ENCODE results near the gene STK33.

STK33 gene

DNA sequence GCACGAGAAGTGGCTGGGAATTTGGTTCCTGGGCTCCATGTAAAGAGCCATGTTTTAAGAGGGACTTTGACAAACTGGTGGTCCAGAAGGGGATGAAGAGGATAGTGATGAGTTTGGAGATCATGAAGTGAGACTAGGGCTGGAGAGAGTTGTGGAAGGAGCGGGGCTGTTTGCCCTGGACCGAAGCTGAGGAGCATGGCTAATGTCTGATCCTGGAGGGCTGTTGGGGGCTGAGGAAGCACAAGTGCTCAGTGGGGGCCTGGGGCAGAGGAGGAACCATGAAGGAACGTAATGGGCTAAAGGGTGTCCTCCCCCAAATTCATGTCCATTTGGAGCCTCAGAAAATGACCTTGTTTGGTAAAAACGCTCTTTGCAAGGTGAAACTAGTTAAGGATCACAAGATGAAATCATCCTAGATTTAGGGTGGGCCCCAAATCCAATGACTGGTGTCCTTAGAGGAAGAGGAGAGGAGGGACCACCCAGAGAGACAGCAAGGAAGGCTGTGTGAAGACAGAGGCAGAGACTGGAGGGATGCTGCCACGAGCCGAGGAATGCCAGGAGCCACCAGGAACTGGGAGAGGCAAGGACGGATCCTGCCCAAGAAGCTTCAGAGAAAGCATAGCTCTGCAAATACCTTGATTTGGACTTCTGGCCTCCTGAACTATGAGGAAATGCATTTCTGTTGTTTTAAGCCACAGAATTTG lies 223.1 kb downstream of the STK33 start:
- no peak for DNase-seq

- no peak for DNase-seq
These were observed 224.3 kb downstream of the STK33 start for GRCh38 chr11:8369592-8370205.

DNA sequence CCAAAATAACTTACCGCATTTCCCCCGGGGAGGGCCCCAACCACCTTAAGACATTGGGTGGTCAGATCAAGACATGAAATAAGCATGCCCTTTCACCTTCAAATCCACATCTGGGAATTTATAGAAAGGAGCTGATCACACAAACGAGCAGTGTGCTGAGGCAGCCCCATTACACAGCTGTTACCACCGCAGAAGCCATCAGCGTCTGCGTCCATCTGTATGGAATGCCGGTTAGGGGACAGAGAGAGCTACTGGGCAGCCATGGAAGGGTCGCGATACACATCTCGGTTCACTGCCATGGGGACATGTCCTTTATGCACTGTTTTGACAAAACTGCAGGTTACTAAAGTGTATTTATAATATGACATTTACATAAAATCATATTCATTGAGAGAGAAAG lies 225.3 kb downstream of the STK33 start:
- no peak for DNase-seq

DNA sequence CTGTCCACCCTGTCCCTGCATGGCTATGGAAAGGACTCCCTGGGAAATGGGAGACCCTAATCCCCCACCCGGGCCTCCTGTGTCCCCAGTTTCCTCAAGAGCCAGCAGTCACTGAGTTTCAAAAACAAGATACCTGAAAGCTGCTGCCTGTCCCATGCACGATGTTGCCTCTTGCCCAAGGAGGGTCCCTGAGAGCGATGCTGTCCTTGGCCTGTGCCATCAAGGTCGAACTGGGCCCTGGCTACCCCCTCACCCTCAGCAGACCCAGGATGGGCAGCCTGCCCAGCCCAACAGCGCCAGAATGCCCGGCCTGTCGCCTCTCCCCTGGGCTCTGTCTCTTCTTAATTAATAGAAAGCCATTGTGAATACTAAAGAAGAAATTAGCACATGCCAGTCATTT lies 225.8 kb downstream of the STK33 start:
- no peak for DNase-seq

- DNase-seq, result no peak
These were observed 227.7 kb downstream of the STK33 start for GRCh38 chr11:8366316-8366715.

GRCh38 chr11:8365216-8365941 lies 228.6 kb downstream of the STK33 start:
- no peak for DNase-seq

DNA sequence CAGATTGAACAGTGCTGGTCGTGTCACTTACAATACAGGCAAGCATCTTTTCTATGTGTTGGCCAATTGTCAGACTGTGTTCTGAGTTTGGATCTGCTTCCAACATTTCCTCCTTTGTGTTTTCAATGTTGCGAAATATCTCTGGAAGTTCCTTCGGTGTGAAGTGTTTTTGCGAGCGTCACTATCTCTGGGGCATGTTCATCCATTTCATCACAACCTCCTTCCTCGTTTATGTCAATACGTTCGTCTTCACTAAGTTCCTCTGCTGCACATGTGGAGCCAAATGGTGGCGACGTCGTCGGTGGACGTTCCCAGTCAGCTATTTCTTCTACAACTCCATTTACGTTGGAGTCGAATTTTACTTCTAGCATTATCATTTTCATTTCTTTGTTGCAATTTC lies 230.1 kb downstream of the STK33 start:
- no peak for DNase-seq

- DNase-seq, result no peak
These were observed 231.1 kb downstream of the STK33 start for GRCh38 chr11:8362899-8363298.

DNA sequence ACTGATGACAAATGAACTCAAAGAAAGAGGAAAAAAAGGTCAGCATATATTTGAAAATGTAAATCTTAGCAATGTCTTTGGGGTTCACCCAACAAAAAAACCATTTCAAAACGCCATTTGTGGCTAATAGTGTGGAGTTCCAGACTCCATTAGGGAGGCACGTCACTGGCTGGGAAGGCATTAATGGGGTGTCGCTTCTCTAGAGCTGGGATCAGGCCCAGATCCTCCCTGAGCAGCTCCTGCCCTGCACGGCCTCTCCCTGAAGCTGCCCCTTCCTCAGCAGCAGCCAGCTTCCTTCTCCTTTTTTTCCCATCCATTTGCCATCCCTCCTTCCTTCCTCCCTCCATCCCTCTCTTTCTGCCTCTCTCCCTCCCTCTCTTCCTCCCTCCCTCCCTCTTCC lies 231.5 kb downstream of the STK33 start:
- no peak for DNase-seq

DNA sequence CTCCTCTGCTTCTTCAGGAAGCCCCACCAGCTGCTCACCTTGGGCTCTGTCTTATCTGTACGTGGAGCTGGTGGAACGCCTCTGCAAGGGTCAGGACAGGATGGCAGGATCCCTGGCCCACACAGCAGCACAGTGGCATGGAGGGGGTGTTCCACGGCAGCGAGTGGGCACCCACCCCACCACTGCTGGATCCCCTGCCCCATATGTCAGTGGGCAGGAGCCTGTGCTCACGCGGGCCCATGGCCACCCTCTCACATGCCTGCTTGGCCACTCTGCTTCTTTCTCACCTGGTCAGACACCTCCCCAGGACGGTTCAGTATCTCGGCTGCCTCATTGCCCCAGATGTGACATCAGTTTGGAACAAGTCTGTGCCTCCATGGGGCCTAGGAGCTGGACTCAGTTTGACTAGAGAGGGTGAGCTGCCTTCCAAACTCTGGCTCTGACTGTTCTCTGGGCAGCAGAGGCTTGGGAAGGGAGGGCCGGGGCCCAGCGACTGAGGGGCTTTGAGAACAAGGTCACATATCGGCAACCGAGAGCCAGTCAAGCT lies 232.3 kb downstream of the STK33 start:
- no peak for DNase-seq

- DNase-seq, result no peak
These were observed 232.8 kb downstream of the STK33 start for GRCh38 chr11:8361206-8361605.

DNA sequence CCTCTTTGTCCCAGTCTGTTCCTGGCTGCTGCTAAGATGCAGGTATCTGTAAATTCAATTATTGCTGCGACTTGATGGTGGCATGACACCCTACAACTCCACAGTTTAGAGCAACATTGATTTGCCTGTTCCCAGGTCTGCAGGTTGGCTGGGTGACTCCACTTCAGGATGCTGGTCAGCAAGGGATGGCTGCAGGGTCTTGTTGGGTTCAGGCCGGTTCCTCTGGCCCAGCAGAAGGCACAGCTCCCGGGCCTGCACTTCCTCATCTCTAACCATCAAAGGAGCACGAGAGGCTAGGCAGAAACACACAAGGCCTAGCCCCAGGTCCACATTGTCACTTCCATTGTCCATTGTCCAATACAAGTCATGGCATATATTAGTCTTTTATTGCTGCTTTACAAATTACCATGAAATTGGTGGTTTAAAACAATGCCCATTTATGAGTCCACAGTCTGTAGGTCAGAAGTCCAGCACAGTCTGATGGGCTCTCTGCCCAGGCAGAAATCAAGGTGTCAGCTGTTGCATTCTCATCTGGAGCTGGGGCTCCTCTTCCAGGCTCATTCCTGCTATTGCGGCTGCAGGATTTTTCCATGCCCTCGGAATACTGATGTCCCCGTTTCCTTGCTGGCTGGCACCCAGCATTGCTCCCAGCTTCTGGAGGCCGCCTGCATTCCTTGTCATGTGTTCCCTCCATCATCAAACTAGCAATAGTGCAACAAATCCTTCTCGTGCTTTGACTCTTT lies 233.8 kb downstream of the STK33 start:
- DNase-seq, result no peak

DNA sequence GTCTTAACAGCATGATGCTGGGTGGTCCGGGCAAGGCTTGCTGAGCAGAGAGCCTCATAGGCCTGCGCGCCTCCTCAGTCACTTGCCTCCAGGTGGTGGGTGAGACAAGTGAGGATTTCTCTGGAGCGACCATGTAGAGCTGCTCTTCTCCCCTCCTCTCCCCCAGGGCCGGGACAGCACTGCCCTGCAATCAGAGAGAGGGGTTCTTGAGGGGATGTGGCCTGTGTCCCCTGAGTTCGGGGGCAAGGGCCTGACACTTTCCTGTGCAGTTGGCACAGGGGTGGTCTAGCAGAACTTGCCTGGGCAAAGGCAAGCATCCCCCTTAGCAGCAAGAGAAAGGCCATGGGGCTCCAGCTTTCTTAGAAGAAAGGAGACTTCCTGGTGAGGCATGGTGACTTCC lies 234.5 kb downstream of the STK33 start:
- no peak for DNase-seq

DNA sequence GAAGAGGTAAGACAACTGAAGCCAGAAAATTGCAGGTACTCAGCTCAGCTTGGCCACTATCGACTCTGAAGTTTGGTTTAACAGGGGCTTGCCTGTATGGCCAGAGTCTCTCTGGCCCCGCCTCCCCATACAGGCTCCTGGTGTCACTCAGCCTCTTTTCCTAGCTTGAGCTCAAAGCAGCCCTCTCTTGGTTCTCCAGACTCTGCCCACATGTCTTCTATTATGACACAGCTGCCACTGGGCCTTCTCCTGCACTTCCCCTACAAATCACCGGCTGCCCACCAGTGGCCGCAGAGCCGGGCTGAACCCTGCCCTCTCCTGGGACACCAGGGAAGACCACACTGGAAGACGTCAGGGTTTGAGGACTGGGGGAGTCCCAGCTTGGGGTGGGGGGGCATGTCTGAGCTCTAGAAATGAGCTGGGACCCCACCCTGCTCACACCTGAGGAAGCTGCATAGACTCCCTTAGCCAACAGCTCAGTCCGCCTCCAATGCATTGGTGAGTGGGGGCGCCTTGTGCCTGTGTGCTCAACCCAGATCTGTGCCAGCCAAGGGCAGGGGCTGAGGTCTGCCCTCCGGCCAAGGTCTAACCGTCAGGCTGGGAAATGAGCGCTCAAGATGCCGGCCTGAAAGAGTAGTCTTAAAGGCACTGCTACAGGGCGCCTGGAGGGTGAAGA lies 236.0 kb downstream of the STK33 start:
- no peak for DNase-seq

DNA sequence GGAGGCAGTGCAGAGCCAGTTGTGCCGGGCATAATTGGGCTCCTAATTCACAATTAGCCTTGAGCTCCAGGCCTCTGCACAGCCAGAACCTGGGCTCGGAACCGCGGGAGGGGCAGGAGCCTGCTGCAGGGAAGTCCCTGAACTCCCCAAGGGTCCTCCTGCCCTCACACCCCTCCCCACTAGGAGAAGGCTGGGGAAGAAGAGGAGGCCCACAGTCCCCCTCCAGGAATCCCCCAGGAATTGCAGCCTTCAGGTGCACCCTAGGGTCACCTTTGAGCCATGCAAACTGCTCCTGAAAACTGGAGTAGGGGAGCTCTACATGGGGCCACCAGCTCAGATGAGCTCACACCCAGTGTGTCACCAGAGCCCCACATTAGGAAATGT lies 236.5 kb downstream of the STK33 start:
- no peak for DNase-seq

- no peak for DNase-seq
These were observed 237.1 kb downstream of the STK33 start for GRCh38 chr11:8356721-8357504.

- no peak for DNase-seq
These were observed 237.8 kb downstream of the STK33 start for GRCh38 chr11:8356216-8356615.

DNA sequence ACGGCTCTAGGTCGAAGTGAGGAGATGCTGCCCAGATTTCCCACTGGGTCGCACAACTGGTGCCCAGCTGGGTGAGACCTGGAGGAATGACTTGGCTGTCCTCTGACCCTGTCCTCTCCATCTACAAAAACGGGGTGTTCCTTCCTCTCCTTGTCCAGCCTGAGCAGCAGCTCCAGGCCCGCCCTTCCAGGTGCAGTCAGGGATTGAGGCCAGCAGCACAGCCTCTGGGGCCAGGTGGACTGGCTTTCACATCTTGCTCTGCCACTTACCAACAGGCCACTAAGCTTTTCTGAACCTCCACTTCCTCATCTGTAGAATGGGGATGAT lies 238.6 kb downstream of the STK33 start:
- no peak for DNase-seq

- no peak for DNase-seq
These were observed 239.2 kb downstream of the STK33 start for GRCh38 chr11:8354622-8355415.

DNA sequence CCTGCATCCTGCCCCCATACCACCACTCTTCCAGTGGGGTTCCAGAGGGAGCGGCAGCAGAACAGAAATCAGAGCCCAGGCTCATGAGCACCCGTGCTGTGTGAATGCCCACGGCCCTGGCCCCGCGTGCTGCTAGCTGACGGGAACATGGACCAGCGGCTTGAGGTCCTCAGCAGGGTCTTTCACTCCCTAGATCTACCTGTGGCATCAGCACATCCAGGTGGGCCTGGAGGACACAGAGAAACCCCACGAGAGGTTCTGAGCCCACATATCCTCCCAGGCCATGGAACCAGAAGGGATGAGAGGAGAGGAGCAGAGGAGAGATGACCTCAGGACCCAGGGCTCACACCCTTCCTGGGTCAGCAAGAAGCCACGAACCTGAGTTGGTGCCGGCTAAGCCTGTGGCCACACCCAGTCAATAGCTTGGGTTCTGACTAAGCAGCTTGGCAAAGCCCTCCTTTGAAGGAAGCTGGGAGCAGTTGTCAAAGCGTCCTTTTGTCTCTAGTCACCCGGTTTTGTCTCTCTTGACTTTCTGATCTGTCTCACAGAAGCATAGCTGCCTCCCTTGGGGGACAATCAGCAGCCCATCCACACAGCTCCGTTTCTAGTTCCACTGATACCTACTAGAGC lies 241.0 kb downstream of the STK33 start:
- no peak for DNase-seq
